Right ventricle myocardium superior (tissue), 1 donor: ENCODE measurements around the gene C1orf21. TPM values are rescaled to one million over a fixed set of nuclear protein-coding genes. Genes with fewer than 3 reads are reported as not detected.

Experiments
- ATAC-seq: fragments of 200-7000 bp; cut with Tn5 transposase; one replicate; pipeline ENCODE4 v1.9.1; 2020; ENCODE audit warnings: mild to moderate bottlenecking; ENCODE audit not compliant: poor library complexity
- DNase-seq: peaks from one replicate; pipeline ENCODE4 v3.0.0-alpha.2; 2020
- intact Hi-C: fragments of 100-400 bp; cut with DNase I; formaldehyde crosslinking; loops from one replicate; pipeline ENCODE4 v1.11.2; 2022
- total RNA-seq: library from RNA; stranded (reverse); fragmentation: NEBNext Ultra II Directional; extraction: Animal tissue kit (Norgen Biotek cat#: 25700); gene quantifications from one replicate; pipeline ENCODE4 v1.2.1, GENCODE V29; 2021
- donor health status: DM: no; HTN: yes; CAD: no; lungs with severe emphysema.

The C1orf21 gene
- total RNA-seq, 1 donor from 2014 or later = 47.6 TPM

DNA sequence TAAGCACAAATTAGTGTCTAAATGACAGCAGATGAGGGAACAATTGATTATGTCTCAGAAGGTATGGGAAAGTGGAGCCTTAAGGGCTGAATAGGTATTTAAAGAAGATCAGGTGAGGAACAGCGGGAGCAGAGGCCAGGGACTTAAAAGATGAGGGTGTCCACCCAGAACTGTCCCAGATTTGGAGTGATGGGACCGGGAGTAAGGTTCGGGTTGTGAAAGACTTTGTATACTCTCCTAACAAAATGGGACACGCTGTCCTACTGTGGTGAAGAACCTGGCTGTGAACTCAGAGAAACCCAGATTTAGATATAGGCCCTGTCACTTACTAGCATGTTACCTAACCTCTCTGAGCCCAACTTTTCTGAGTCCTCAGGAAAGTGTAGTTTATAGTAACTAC lies 140.6 kb downstream of the C1orf21 start:
- intact Hi-C loops = no loop called here
- ATAC-seq (no peak), DNase-seq (no peak)

DNA sequence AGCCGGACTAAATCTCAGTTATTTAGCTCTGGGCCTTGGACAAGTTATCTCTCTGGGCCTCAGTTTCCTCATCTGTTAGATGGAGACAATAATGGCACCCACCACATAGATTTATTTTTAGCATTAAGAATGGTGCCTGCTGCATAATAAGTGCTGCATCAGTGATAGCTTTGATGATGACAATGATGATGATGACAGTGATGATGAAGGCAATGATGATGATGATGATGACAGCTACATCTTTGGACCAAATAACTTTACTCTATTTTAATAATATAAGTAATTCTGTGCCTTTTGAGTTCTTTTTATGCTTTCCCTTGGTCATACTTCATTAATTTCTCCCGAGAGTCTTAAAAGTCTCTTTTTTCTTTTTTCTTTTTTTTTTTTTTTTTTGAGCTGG lies 143.4 kb downstream of the C1orf21 start:
- DNase-seq (no peak), ATAC-seq (no peak)
- intact Hi-C loops = no loop called here

DNA sequence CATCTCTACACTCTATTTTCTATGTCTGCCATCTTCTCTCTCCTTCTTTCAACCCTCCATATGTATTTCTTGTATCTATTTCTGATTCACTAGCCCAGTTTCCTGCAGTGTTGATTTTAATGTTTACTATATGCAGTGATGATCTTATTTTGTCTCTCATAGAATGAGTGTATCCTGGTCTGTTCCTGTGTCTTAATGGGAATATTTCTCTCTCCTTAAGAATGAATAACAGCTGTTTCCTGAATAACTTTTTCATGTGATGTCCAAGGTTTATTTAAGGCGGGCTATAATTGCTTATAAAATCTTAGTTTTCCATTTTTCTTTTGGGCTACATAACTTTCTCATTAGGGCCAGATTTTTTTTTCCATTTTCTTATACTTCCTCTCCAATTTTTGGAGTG lies 144.5 kb downstream of the C1orf21 start:
- ATAC-seq = no peak
- no peak for DNase-seq
- intact Hi-C loops = no loop called here

DNA sequence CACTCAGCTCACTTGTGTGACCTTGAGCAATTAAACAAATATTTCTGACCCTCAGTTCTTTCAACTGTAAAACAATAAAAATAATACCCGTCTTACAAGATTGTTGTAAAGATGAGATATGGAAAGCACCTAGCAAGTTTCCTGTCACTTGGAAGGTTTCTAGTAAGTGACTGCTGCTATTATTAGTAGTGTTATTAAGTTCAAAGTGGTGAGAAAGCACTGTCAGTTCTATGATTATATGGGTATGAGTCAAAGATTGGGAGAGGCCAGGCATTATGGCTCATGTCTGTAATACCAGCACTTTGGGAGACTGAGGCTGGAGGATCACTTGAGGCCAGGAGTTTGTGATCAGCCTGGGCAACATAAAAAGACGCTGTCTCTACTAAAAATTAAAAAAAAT lies 145.4 kb downstream of the C1orf21 start:
- no peak for ATAC-seq
- intact Hi-C loops = no loop called here
- no peak for DNase-seq

DNA sequence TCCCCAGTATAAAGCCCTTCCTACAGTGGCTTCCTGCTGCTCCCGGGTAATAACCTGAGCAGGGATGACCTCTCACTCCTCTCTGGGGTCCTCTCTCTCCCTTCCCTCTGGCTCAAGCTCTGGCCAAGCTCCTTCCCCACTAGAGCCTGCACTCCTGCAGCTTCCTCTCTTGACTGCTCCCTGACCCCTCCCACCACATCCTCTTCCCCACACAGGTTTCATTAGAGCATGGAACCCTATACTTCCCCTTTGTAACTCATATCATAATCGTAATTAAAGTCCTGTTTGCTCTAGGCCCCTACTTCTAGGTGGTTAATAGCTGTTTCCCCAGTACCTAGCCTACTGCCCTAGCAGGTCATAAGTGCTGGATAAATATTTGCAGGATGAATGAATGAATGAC lies 146.2 kb downstream of the C1orf21 start:
- ATAC-seq = no peak
- intact Hi-C loops = no loop called here
- no peak for DNase-seq

DNA sequence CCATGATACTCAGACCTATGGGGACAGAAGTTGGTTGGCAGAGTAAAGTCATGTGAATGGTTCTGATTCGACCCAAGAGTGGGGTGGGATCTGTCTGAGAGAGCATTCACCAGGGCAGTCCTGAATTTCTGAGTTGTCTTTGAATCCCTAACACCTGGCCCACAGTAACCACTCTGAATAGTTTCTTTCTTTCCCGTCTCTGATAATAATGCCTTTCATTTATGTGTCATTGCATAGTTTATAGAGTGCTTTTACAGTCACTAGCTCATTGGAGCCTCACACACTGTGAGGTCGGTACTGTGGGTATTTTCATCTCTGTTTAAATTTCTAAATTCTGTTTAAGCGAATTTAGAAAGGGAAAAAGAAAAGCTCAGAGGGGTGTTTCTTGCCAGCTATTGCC lies 147.1 kb downstream of the C1orf21 start:
- ATAC-seq (no peak), DNase-seq (no peak)
- intact Hi-C loops = no loop called here

DNA sequence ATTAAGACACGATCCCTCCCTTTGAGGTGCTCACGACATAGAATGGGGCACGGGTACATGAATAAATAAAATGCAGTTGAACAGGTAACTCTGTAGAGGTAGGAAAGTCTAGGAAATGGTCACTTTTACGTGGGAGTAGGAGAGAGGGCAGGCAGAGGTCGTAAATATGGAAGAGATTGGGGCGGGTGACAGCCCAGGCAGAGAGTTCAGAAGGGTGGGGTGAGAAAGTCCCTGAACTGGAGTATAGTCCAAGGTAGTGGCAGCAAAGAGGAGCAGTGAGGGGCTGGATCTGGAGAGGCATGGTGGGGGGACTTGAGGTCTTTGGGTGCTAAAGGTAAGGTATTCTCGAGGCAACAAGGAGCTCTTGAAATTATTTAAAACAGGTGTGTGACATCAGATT lies 147.9 kb downstream of the C1orf21 start:
- ATAC-seq (peak; percentile 15), DNase-seq (no peak)
- intact Hi-C loops = no loop called here

DNA sequence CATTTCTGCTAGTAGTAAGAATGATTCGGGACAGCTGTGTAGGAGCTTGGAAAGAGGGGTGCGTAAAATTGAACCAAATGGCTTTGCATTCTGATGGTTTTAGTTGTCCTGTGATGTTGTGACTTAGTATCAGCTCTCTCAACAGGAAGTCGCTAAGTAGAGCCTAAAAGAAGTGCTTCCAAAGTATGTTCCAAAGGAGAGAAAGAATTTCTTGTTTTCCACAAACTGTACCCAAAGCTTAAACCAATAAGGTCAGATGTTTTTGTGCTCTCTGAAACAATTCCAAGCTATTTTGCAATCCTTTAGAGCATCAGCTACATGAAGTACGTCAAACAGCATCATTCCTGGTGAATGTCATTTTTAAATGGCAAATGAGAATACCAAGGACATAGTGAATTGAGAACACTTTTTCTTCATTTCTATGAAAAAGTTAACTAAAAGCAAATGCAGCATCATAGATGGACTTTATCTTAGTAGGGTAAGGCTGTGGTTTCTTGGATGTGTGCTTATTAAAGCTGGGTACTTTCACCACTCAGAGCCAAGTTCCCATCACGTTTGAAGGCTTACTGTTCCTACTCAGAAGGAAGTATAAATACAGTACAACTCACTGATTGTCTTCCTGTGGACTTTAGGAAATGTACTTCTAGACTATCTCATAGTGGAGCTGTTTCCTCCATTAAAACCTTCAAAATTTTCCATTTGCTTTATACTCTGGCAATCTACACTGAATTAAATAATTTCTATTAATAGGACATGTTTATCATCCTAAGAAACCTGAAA lies 148.6 kb downstream of the C1orf21 start:
- no peak for DNase-seq
- intact Hi-C loops = no loop called here
- peak; percentile 82 for ATAC-seq

DNA sequence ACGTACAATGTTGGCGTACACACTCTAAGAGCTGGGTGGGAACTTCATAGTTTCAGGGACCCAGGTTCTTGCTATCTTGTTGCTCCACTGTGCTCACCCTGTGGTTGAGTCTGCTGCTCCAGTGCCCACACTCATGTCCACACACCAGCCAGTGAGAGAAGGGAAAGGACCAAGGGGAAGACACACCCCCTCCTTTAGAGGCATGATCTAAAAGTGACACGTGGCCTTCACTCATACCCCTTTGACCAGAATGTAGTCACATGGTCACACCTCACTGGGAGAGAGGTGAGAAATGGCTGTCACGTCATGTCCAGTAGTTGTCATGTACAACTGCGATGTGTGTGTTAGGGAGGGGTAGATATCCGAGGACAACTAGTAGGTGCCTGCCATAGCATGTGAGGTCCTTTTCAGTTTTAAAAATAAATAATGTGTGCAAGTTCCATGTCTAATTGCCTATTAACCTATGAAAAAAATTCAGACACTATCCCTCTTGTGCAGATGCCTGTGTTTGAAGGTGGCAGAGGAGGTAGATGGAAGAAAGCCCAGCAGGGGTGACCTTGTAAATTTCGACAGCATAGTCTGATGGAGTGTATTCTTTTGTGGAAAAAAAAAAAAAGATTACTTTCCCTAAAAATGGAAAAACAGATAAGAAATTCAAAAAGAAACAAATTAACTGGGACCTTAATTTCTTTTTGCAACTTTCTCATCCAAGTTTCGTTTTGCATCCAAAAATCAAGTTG lies 149.6 kb downstream of the C1orf21 start:
- DNase-seq = no peak
- intact Hi-C loops = no loop called here
- no peak for ATAC-seq

DNA sequence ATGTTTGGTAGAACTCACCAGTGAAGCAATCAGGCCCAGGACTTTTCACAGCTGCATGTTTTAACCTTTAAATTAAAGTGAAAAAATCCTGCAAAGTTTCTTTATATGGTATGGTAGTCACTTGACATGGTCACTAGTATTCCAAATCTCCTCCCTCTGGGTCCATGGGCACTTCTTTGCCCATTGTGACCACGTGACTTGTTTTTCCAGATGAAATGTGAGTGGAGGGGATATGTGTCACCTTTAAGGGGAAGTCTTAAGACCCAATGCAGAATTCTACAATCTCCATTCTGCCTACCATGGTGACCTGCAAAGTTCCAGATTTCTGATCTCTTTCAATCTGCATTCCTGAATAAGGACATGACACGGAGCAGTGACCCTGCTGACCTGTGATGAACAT lies 152.8 kb downstream of the C1orf21 start:
- intact Hi-C loops = no loop called here
- DNase-seq (no peak), ATAC-seq (no peak)

DNA sequence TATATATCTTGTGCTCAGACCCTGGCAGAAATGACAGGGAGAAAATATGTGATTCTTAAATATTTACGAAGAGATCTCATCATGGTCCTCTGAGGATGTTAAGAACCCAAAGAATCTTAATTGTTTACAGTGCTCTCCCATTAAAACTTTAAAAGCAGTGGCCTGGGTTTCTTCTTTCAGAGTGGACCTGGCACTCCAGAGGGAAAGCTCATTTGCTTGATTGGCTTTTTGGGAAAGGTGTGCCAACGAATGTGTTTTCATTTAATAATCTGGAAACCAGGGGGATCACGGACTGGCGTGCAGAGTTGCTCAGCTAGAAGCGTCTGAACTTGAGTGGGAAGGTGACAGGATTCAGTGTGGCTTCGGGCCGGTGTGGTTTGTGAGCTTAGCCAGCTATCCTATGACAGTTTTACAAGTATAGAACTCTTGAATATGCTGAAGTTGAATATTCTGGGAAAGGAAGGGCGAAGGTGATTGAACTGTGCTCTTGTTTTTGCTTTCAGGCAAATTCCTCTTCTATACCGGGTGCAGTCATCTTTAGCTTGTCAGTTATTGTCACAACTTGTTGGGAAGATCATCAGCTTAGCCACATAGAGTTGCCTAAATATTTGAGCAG lies 154.8 kb downstream of the C1orf21 start:
- ATAC-seq = no peak
- intact Hi-C loops = no loop called here
- DNase-seq = no peak

DNA sequence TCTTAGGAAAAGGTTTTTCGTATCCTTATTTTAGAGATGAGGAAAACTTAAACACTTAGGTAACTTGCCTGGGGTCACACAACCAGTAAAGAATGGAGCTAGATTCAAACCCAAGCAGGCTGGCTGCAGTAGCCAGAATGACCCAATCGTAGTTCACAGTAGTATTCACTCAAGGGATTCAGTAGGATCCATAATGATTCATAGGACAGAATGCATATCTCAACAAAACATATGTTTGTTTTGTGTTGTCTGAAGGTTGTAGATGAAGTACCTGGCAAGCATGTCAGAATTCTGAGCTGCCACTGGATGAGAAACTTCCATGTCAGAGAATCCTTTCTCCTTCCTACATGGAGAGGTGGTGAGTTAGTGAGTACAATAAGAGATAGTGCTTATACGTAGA lies 155.5 kb downstream of the C1orf21 start:
- ATAC-seq (no peak), DNase-seq (no peak)
- intact Hi-C loops = no loop called here

DNA sequence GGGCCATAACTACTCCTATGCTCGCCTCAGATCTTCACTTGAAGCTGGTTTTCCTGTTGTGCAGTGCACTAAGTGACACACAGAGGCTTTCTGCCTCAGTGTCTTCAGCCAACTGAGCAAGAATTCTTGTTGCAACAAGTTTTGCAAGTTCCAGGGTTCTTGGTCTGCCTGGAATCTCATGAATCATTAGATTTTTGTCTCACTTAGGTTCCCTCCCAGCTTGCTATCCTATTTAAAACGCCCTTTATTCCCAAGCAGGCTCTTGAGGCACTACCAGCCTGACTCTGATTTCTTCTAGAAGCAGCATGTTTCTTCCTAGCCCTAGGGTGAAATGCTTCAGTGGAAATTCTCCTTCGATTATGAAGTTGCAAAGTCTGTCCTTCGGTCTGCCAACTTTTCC lies 158.8 kb downstream of the C1orf21 start:
- intact Hi-C loops = no loop called here
- DNase-seq (no peak), ATAC-seq (no peak)

DNA sequence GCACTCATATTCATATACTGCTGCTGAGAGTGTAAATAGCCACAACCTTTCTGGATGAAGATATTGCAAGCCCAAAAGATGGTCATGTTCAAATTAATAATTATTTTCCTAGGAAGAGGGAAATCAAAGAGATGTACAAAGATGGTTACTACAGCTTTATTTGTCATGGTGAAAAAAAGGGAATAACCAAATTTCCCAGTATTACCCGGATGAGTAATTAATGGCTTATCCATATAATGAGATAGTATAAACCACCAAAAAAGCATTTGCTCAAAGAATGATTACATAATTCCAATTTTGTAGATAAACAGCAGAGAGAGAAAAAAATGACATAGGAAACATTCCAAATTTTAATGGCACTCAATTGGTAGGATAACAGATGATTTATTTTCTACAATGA lies 165.6 kb downstream of the C1orf21 start:
- DNase-seq (no peak), ATAC-seq (no peak)
- intact Hi-C loops = no loop called here

DNA sequence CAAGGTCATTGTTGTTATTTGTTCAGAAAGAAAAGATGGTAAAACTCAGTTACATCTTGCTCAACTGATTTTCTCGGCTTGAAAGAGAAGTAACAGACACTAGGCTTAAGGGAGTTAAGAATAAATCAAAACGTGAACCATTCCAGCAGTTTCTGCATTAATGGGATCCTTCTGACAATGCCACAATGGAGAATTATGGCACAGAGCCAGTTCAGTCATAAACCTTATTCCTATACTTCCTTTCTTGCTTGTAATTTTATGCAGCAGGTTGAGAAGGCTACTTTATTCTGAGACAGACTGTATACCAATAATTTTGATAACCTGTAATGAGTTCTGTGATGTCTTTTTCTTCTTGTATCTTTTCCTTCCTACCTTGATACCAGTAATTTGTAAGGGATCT lies 167.0 kb downstream of the C1orf21 start:
- intact Hi-C loops = no loop called here
- DNase-seq = no peak
- no peak for ATAC-seq

DNA sequence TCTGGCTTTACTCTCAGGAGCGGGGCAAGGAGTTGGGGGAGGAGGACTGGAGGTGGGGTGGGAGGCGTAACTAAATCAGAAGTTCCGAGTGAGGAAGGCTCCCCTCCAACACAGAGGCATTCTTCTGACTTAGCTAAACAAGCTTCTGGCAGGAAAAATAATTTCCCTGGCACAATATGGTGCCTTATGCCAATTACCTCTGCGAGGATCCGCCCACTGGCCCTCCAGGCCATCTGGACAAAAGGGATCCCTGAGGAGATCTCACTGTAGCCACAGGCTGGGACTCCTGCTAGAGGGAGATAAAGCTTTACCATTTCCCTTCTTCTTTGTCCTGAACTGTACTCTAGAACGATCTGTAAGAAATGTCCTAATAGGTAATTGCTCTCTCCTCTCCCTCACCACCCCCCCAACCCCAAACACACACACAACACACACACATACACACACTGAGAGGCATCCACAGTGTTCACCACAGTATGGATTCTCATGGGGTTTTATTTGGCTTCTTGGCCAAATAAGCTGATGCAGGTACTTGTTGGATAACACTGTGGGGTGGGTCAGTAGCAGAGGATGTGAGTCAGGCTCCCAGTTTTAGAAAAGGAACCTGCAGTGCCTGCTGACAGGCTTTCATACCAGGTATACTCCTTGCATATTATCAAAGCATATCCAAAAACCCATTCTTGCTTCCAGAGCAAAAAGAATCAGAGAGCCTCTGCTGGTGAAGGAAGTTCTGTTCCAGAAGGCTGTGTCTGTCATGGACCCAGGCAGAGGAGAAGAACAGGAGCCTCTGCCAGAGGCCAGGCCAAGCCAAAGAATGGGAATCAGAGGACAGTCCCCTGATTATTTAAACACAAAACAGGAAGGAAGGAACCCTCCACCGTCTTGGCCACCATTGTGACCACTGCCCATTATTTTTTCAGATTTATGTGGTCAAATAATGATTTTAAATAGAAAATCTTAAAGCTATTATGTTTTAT lies 169.1 kb downstream of the C1orf21 start:
- DNase-seq = no peak
- intact Hi-C loops = no loop called here
- ATAC-seq = peak; percentile 48

DNA sequence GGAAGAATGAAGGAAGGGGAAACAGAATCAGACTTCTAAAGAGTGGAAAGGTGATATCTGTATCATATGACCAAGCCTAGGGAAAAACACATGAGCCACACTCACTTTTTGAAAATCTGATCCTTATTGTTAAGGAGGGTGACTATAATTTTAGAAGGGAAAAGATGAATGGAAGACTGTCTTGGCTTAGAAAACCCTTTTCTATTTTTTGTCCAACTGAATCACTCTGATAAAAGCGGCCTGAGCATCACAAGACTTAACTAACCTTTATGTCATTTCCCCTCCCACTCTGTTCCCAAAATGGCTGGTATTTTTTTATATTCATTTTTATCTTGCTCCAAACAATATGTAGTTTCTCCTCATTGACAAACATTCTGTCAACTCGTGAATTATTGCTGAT lies 169.8 kb downstream of the C1orf21 start:
- ATAC-seq = no peak

DNA sequence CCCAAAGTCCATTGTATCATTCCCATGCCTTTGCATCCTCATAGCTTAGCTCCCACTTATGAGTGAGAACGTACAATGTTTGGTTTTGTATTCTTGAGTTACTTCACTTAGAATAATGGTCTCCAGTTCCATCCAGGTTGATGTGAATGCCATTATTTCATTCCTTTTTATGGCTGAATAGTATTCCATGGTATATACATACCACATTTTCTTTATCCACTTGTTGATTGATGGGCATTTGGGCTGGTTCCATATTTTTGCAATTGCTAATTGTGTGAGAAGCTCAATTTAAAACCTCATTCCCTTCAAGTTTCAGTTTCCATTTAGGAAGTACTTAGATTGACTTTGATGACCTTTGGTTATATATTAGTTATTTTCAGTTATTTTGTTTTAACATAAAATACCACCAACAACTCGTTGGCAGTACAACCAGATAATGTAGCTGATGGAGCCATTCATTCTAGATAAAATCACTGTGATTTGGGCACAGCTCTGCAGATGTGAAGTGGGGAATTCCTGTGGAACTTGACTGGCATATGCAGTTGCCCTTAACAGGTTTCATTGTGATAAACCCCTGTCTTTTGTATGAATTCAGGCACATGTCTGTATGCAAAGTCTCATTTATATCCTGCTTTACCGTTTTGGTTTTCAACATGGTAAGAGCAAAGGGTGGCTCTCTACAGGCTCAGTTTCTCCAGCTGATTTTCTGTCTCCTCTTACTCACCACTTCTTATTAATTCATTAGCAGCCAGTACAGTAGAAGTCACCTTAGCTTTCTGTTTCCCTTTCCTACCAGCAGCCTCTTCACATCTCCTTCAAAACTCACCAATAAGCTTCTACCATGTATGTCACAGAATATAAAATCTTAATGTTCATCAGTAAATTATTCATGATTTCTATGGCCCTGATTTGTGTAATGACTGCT lies 170.9 kb downstream of the C1orf21 start:
- ATAC-seq (no peak), DNase-seq (no peak)
- intact Hi-C loops = no loop called here

More for the DNA sequence above, 169.8 kb downstream of the C1orf21 start:
- DNase-seq = no peak
- intact Hi-C loops = no loop called here
